Pericardium fibroblast (primary cell): ENCODE measurements around the gene SCN2B. TPM values are rescaled to one million over a fixed set of nuclear protein-coding genes. Genes with fewer than 3 reads are reported as not detected.

Experiments
- total RNA-seq: library from RNA; depleted of rRNA; stranded (reverse); fragments of >200 nt; gene quantifications from 2 replicates; pipeline ENCODE4 v1.2.3, GENCODE V29; 2015

The SCN2B gene, protein sequence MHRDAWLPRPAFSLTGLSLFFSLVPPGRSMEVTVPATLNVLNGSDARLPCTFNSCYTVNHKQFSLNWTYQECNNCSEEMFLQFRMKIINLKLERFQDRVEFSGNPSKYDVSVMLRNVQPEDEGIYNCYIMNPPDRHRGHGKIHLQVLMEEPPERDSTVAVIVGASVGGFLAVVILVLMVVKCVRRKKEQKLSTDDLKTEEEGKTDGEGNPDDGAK
- total RNA-seq = 0.09 TPM in 1 of 2 replicates, not detected in the other

DNA sequence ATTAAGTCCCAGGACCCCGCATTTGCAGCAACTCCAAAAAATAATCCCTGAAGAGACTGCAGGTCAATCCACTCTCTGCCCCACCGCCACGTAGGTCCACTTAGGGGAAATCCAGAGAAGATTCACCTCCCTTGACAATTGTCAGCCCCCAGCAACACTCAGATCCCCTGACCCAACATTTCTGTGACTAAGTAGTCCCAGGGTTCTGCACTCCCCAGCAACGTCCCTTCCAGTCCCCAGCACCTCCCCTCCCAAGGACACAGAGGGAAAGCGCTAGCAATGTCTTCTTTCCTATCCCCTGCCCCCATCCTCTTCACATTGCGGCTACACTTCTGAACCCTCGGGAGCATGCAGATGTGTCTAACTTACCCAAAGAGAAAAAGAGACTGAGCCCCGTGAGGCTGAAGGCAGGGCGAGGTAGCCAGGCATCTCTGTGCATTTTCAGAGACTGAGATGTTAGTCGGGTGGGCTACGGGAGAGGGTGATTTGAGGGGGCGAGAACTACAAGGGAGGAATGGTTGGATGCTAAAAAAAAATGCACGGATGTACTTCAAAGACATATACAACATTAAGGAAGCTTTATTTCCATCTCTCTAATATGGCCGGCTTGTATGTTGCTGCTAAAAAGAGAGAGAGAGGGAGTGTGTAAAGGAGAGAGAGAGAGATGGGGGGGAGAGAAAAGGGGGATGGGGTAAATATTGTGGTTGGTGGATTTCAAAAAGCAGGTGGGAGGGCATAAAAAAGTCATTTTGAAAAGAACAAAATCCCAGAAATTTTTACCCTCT, at the start of gene SCN2B:
Gene SCN2B, minus strand, starts transcription at position 647 of the 785 bp plus-strand sequence. Its CDS starts 208 bp downstream, at position 439.

DNA sequence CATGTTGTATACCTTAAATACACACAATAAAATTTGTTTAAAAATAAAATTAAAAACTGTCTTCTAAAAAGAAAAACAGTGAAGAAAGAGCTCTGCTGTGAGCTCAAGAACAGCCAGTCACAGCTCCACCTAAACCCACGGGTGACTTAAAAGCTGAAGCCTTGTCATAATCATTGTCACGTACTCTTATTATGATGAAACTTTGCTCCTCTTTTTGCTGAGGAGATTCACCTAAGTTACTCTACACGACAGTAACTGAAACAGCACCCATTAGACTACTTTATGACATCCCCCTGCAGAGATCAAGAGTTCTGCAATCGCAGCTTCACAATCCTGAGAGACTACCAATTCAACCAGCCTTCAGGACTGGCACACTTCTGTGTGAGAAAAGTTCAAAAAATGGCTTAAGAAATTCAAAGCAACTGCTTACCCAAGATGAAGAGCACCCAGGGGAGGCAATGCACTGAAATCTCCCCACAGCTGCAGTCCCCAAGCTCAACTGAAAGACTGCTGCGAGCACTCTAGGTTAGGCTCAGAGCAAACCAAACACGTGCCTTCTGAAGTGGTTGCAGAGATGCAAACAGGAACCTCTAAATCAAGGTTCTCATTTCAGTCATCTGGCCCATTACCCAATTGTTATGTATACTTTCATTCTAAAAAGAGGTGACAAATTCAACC, 48.2 kb upstream of the SCN2B start, which contains the start of gene JAML:
Gene JAML, minus strand, starts transcription at position 501 of the 678 bp plus-strand sequence. CDS start 10,145 bp downstream, outside the sequence.

DNA sequence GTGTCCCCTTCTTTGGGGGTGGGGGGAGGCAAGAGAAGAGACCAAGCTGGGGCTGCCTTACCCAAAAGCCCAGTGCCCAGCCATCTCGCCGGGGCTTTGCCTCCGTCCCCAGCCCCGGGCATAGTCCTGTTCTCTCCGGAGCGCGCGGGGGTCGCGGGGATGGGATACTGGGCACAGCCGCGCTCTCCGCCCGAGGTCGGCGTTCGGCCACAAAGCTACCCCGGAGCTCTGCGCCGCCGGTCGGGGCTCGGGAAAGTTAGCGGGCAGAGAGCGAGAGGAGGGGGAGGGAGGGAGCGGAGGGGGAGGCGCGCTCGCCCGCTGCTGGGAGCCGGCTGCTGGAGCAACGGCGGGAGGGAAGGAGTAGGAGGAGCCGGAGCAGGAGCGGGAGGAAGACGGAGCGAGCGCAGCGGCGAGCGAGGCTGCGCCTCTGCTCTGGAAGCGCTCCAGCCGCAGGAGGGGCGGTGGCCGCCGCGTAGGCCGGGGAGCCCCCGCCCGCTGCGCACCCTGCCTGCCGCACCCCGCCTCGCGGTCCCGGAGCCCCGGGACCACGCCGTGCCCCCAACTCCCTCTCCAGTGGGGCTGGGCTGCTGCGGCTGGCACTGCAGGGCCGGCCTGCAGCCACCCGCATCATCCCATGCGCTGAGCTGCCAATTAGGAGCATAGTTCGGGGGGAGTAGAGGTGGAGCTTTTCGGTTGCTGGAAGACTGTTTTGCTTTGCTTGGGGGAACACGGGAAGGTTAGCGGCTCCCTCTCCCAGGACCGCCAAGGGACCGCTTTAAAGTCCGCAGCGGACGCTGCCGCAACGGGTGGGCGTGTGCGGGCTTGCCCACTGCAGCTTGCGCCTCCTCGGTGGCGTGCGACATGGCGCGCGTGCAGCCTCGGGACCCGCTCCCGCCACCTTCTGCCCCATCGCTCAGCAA, 23.6 kb downstream of the SCN2B start, which contains the start of gene SCN4B:
Gene SCN4B, minus strand, starts transcription at position 272 of the 920 bp plus-strand sequence. Its CDS starts 150 bp downstream, at position 122.

Other genes with a start within 250 kb of the SCN2B start
- not detected in 2 replicates for gene TMPRSS13, start 247.2 kb downstream of the SCN2B start, total RNA-seq
- gene IL10RA, start 190.2 kb downstream of the SCN2B start, total RNA-seq = not detected in 2 replicates
- gene TMPRSS4, start 99.6 kb downstream of the SCN2B start, total RNA-seq = not detected in 2 replicates
- gene SMIM35, start 89.7 kb downstream of the SCN2B start, total RNA-seq = not detected in 2 replicates
- gene SCN4B, start 23.8 kb downstream of the SCN2B start, total RNA-seq = not detected in 2 replicates
- gene JAML, start 48.4 kb upstream of the SCN2B start, total RNA-seq = not detected in 2 replicates
- 0.17 and 0.82 TPM in 2 replicates for gene MPZL3, start 75.7 kb upstream of the SCN2B start, total RNA-seq
- gene MPZL2, start 87.7 kb upstream of the SCN2B start, total RNA-seq = not detected in 2 replicates
- not detected in 2 replicates for gene CD3E, start 128.1 kb upstream of the SCN2B start, total RNA-seq
- gene CD3D, start 166.1 kb upstream of the SCN2B start, total RNA-seq = not detected in 2 replicates
- gene CD3G, start 167.7 kb upstream of the SCN2B start, total RNA-seq = not detected in 2 replicates
- 29.8 and 30.5 TPM in 2 replicates for gene UBE4A, start 183.0 kb upstream of the SCN2B start, total RNA-seq
- gene ATP5MG, start 225.0 kb upstream of the SCN2B start, total RNA-seq = 46.9 and 55.3 TPM in 2 replicates